Endothelial cell (in vitro differentiated cells): Measurements from ENCODE around the gene SPDYE16. TPM values are rescaled to one million over a fixed set of nuclear protein-coding genes. Genes with fewer than 3 reads are reported as not detected.
"Not testable (repeated sequence)": the region's sequence is repeated elsewhere in the genome, so short reads cannot be mapped to it uniquely, and the experiment has no call there.

ENCODE experiments used
- DNase-seq: peaks from one replicate; pipeline ENCODE4 v3.0.0; 2021; ENCODE audit warnings: low spot score
- H3K27ac Mint-ChIP-seq: one replicate; pipeline ENCODE4 v1.8.0; 2021; ENCODE audit warnings: mixed read lengths, inconsistent platforms; ENCODE audit not compliant: unreplicated experiment
- H3K27me3 Mint-ChIP-seq: one replicate; pipeline ENCODE4 v1.8.0; 2021; ENCODE audit warnings: mild to moderate bottlenecking, moderate library complexity, mixed read lengths, inconsistent platforms; ENCODE audit not compliant: unreplicated experiment
- H3K36me3 Mint-ChIP-seq: one replicate; pipeline ENCODE4 v1.8.0; 2021; ENCODE audit warnings: mild to moderate bottlenecking, low read depth, mixed read lengths, inconsistent platforms; ENCODE audit not compliant: unreplicated experiment
- H3K4me1 Mint-ChIP-seq: one replicate; pipeline ENCODE4 v1.8.0; 2021; ENCODE audit warnings: mild to moderate bottlenecking, mixed read lengths, inconsistent platforms; ENCODE audit not compliant: unreplicated experiment
- H3K4me3 Mint-ChIP-seq: one replicate; pipeline ENCODE4 v1.8.0; 2021; ENCODE audit warnings: mild to moderate bottlenecking, mixed read lengths, inconsistent platforms; ENCODE audit not compliant: unreplicated experiment
- H3K9me3 Mint-ChIP-seq: one replicate; pipeline ENCODE4 v1.8.0; 2021; ENCODE audit warnings: mixed read lengths, inconsistent platforms; ENCODE audit not compliant: unreplicated experiment
- CTCF ChIP-seq: fragments of 200-600 bp; sonication (generic); IDR thresholded peaks from one replicate; pipeline ENCODE4 v1.5.0; 2021; ENCODE audit warnings: antibody characterized with exemption; ENCODE audit not compliant: unreplicated experiment
- total RNA-seq: library from RNA; stranded (reverse); fragmentation: NEBNext Ultra II Directional; extraction: Animal tissue kit (Norgen Biotek cat#: 25700); gene quantifications from one replicate; pipeline ENCODE4 v1.2.1, GENCODE V29; 2021; ENCODE audit not compliant: unreplicated experiment

Gene SPDYE16
- total RNA-seq, 1 donor from 2014 or later: not detected

DNA sequence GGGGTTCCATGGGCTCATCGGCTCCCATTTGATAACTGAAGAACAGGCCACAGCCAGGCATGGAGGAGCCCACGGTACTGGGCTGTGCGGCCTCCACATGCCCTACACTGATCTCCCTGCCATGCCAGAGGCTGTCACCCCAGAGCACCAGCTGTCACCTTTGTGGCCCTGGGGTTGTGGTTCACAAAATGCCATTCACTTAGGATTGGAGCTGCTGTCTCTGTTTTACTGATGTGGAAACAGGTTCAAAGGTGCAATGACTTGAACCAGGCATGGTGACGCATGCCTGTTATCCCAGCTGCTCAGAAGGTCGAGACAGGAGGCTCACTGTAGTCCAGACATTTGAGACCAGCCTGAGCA lies 37.0 kb downstream of the SPDYE16 start:
- no peak overlapping the region for H3K27ac Mint-ChIP-seq

GRCh38 chr7:76505168-76506080 lies 37.7 kb downstream of the SPDYE16 start:
- H3K36me3 Mint-ChIP-seq: peaks cover 6% of the 10 kb centered on the region

More for the DNA sequence above, 37.0 kb downstream of the SPDYE16 start:
- no peak for TF ChIP-seq CTCF
- peaks cover 3% of the 10 kb centered on the region for H3K4me1 Mint-ChIP-seq
- no peaks in the 10 kb centered on the region for H3K9me3 Mint-ChIP-seq
- peaks cover 11% of the 10 kb centered on the region for H3K27me3 Mint-ChIP-seq
- H3K36me3 Mint-ChIP-seq: peaks cover 6% of the 10 kb centered on the region
- no peak overlapping the region for H3K4me3 Mint-ChIP-seq
- DNase-seq: no peak

GRCh38 chr7:76504351-76505167 lies 38.5 kb downstream of the SPDYE16 start:
- not testable (repeated sequence) for H3K4me3 Mint-ChIP-seq, H3K9me3 Mint-ChIP-seq, DNase-seq, H3K4me1 Mint-ChIP-seq, H3K36me3 Mint-ChIP-seq, H3K27ac Mint-ChIP-seq
- H3K27me3 Mint-ChIP-seq: peaks cover 11% of the 10 kb centered on the region

More at GRCh38 chr7:76505168-76506080, 37.7 kb downstream of the SPDYE16 start:
- Mint-ChIP-seq H3K27me3 (peaks cover 11% of the 10 kb centered on the region), H3K4me3 (no peak overlapping the region), H3K4me1 (peaks cover 3% of the 10 kb centered on the region), H3K27ac (no peak overlapping the region), H3K9me3 (no peaks in the 10 kb centered on the region)
- no peak for DNase-seq
- no peak for TF ChIP-seq CTCF

DNA sequence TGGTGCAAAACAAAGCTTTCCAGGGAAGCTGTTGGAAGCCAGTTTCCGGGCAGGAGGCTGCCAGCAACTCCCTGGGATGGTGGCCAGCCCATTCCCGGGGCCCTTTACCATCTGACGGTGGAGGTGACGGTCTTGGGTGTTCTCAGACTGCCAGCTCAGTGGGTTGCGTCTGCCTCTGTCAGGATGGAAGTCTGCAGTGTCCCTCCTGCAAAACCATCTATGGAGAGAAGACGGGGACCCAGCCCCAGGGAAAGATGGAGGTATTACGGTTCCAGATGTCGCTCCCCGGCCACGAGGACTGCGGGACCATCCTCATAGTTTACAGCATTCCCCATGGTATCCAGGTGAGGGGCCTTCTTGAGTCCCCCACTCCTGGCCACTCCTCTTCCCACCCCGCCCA lies 39.9 kb downstream of the SPDYE16 start:
- not testable (repeated sequence) for H3K27ac Mint-ChIP-seq, H3K4me1 Mint-ChIP-seq, H3K9me3 Mint-ChIP-seq, DNase-seq, H3K36me3 Mint-ChIP-seq, H3K4me3 Mint-ChIP-seq
- H3K27me3 Mint-ChIP-seq: peaks cover 11% of the 10 kb centered on the region

- H3K4me3 Mint-ChIP-seq, H3K36me3 Mint-ChIP-seq, DNase-seq, H3K9me3 Mint-ChIP-seq, H3K4me1 Mint-ChIP-seq, H3K27ac Mint-ChIP-seq: not testable (repeated sequence)
- H3K27me3 Mint-ChIP-seq: peaks cover 11% of the 10 kb centered on the region
These were observed 40.3 kb downstream of the SPDYE16 start for GRCh38 chr7:76502836-76503235.

DNA sequence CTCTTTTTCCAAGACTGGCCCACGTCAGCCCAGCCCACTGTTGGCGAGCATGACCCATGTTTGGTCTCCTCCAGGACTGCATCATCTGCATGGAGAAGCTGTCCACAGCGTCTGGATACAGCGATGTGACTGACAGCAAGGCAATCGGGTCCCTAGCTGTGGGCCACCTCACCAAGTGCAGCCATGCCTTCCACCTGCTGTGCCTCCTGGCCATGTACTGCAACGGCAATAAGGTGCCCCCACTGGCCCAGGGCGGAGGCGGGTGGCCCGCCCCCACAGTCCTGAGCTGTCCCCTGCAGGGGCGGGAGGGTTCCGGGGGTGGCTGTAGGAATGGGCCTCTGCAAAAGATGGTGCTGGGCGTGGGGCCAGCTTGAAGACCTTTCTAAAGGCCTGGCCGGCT lies 40.9 kb downstream of the SPDYE16 start:
- not testable (repeated sequence) for H3K36me3 Mint-ChIP-seq, H3K9me3 Mint-ChIP-seq, H3K4me1 Mint-ChIP-seq, H3K4me3 Mint-ChIP-seq, H3K27ac Mint-ChIP-seq, DNase-seq
- peaks cover 11% of the 10 kb centered on the region for H3K27me3 Mint-ChIP-seq

GRCh38 chr7:76499924-76500241 lies 43.2 kb downstream of the SPDYE16 start:
- H3K27ac Mint-ChIP-seq, DNase-seq, H3K4me3 Mint-ChIP-seq, H3K4me1 Mint-ChIP-seq, H3K9me3 Mint-ChIP-seq, H3K27me3 Mint-ChIP-seq, H3K36me3 Mint-ChIP-seq: not testable (repeated sequence)

DNA sequence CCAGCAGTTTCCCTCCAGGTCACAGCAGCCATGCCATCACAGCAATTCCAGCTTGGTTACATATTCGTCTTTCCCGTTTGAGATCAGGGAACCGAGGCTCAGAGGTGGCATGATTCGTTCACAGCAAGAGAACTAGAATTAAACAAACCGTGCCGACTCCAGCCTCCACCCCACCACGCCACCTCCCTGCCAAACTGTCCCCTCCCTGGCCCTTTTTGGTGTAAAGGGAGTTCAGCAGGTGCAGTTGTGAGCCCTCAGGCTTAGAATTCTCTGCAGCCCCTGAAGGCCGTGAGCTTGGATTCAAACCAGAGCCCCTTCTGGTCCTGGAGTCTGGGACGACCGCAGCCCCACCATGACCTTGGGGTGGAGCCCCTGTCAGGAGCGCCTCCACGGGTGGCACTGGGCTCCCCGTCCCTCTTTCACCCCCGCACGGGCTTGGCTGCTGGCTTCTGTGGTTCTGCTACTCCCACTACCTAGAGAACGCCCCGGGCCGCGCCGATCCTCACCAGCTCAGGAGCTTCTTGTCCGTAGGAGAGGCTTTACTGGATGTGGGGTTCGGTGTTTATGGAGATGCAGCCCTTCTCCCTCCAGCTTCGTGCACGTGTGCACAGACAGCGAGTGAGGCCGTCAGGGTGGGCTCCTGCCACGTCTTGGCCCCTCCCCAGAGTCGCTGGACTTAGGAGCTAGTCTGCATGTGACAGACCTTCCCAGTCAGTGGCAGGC lies 43.7 kb downstream of the SPDYE16 start:
- H3K9me3 Mint-ChIP-seq, H3K36me3 Mint-ChIP-seq, H3K4me1 Mint-ChIP-seq, DNase-seq, H3K27me3 Mint-ChIP-seq, H3K27ac Mint-ChIP-seq, H3K4me3 Mint-ChIP-seq: not testable (repeated sequence)

DNA sequence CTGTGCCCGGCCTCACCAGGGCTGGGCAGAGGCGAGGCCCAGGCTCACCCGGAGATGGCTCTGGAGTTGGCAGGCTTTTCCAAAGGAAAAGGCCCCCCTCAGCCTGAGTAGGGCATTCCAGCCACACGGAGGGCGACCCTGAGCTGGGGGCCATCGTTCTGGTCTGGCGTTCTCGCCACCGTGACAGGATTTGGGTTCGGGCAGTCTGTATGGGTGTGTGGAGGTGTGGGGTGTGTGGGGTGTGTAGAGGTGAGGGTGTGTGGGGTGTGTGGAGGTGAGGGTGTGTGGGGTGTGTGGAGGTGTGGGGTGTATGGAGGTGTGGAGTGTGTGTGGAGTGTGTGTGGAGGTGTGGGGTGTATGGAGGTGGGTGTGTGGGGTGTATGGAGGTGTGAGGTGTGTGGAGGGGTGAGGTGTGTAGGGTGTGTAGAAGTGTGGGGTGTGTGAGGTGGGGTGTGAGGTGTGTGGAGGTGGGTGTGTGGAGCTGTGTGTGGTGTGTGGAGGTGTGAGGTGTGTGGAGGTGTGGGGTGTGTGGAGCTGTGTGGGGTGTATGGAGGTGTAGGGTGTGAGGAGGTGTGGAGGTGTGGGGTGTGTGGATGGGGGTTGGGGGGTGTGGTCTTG lies 44.4 kb downstream of the SPDYE16 start:
- not testable (repeated sequence) for DNase-seq, H3K4me1 Mint-ChIP-seq, H3K4me3 Mint-ChIP-seq, H3K27me3 Mint-ChIP-seq, H3K36me3 Mint-ChIP-seq, H3K27ac Mint-ChIP-seq, H3K9me3 Mint-ChIP-seq
